Osteoblast (primary cell): ENCODE measurements around the gene DDC. TPM values are rescaled to one million over a fixed set of nuclear protein-coding genes. Genes with fewer than 3 reads are reported as not detected.

Experiments
- DNase-seq: peaks from one replicate; pipeline ENCODE4 v3.0.0; 2011; ENCODE audit warnings: low spot score, mixed read lengths; ENCODE audit not compliant: insufficient read length; ENCODE audit errors: missing footprints
- H2AFZ ChIP-seq: 2 replicates; pipeline ENCODE4 v1.6.0; 2011; ENCODE audit warnings: mild to moderate bottlenecking, low read length
- H3K27ac ChIP-seq: 2 replicates; pipeline ENCODE4 v1.5.1; 2011; ENCODE audit warnings: mild to moderate bottlenecking, low read depth, low read length, moderate library complexity
- H3K27me3 ChIP-seq: 2 replicates; pipeline ENCODE4 v1.6.0; 2012; ENCODE audit warnings: mild to moderate bottlenecking, control low read depth, inconsistent platforms, low read length, moderate library complexity; ENCODE audit not compliant: insufficient read depth
- H3K36me3 ChIP-seq: 2 replicates; pipeline ENCODE4 v1.5.1; 2011; ENCODE audit warnings: mild to moderate bottlenecking, low read length, control low read depth, moderate library complexity; ENCODE audit not compliant: insufficient read depth
- H3K4me1 ChIP-seq: 2 replicates; pipeline ENCODE4 v1.5.1; 2011; ENCODE audit warnings: mild to moderate bottlenecking, low read length, control low read depth, moderate library complexity; ENCODE audit not compliant: insufficient read depth
- H3K4me2 ChIP-seq: 2 replicates; pipeline ENCODE4 v1.6.0; 2011; ENCODE audit warnings: mild to moderate bottlenecking, low read length; ENCODE audit not compliant: insufficient read depth
- H3K4me3 ChIP-seq: fragments of 200-600 bp; sonication (generic); 3 replicates; pipeline ENCODE4 v1.5.1; 2012; ENCODE audit warnings: mild to moderate bottlenecking, low read length, inconsistent platforms; ENCODE audit not compliant: insufficient read depth
- H3K79me2 ChIP-seq: 2 replicates; pipeline ENCODE4 v1.6.0; 2012; ENCODE audit warnings: mild to moderate bottlenecking, low read length, control low read depth, inconsistent platforms; ENCODE audit not compliant: insufficient read depth
- H3K9me3 ChIP-seq: 2 replicates; pipeline ENCODE4 v1.5.1; 2011; ENCODE audit warnings: low read depth, low read length, control low read depth
- H4K20me1 ChIP-seq: 2 replicates; pipeline ENCODE4 v1.6.0; 2012; ENCODE audit warnings: mild to moderate bottlenecking, low read length, control low read depth; ENCODE audit not compliant: insufficient read depth
- CTCF ChIP-seq: IDR thresholded peaks from 2 replicates; pipeline ENCODE4 v1.5.1; 2011; ENCODE audit warnings: mild to moderate bottlenecking, low read depth, low read length, moderate library complexity; ENCODE audit errors: extremely low read depth
- total RNA-seq: library from RNA; depleted of rRNA; stranded (reverse); fragments of >200 nt; gene quantifications from 2 replicates; pipeline ENCODE4 v1.2.3, GENCODE V29; 2012

DDC gene
- total RNA-seq, 1 donor = not detected

GRCh38 chr7:50413561-50413960 lies 151.6 kb downstream of the DDC start:
- H4K20me1 ChIP-seq = no peaks in the 10 kb centered on the region
- no peak overlapping the region for H3K27ac ChIP-seq
- H3K9me3 ChIP-seq = no peaks in the 10 kb centered on the region
- no peak overlapping the region for H2AFZ ChIP-seq
- no peaks in the 10 kb centered on the region for H3K79me2 ChIP-seq
- DNase-seq = no peak
- no peak overlapping the region for H3K4me2 ChIP-seq
- H3K4me3 ChIP-seq = no peak overlapping the region
- H3K27me3 ChIP-seq = no peaks in the 10 kb centered on the region
- no peak for TF ChIP-seq CTCF
- H3K4me1 ChIP-seq = no peaks in the 10 kb centered on the region
- H3K36me3 ChIP-seq = no peaks in the 10 kb centered on the region

GRCh38 chr7:50412973-50413372 lies 152.2 kb downstream of the DDC start:
- Histone ChIP-seq H3K4me3 (no peak overlapping the region), H3K27ac (no peak overlapping the region), H3K9me3 (no peaks in the 10 kb centered on the region), H3K36me3 (no peaks in the 10 kb centered on the region), H4K20me1 (no peaks in the 10 kb centered on the region), H3K4me1 (no peaks in the 10 kb centered on the region), H3K79me2 (no peaks in the 10 kb centered on the region), H3K4me2 (no peak overlapping the region), H3K27me3 (no peaks in the 10 kb centered on the region), H2AFZ (no peak overlapping the region)
- TF ChIP-seq CTCF = no peak
- DNase-seq = no peak

GRCh38 chr7:50411332-50411731 lies 153.9 kb downstream of the DDC start:
- peaks cover 4% of the 10 kb centered on the region for H3K27me3 ChIP-seq
- no peak overlapping the region for H2AFZ ChIP-seq
- no peaks in the 10 kb centered on the region for H3K4me1 ChIP-seq
- no peaks in the 10 kb centered on the region for H3K9me3 ChIP-seq
- no peaks in the 10 kb centered on the region for H4K20me1 ChIP-seq
- no peak overlapping the region for H3K27ac ChIP-seq
- H3K4me3 ChIP-seq = no peak overlapping the region
- TF ChIP-seq CTCF = no peak
- H3K4me2 ChIP-seq = no peak overlapping the region
- no peaks in the 10 kb centered on the region for H3K79me2 ChIP-seq
- no peak for DNase-seq
- H3K36me3 ChIP-seq = no peaks in the 10 kb centered on the region

- Histone ChIP-seq H3K4me3 (no peak overlapping the region), H3K9me3 (no peaks in the 10 kb centered on the region), H4K20me1 (no peaks in the 10 kb centered on the region), H3K36me3 (no peaks in the 10 kb centered on the region), H2AFZ (no peak overlapping the region), H3K27me3 (peaks cover 4% of the 10 kb centered on the region), H3K27ac (no peak overlapping the region), H3K79me2 (no peaks in the 10 kb centered on the region), H3K4me1 (no peaks in the 10 kb centered on the region), H3K4me2 (no peak overlapping the region)
- no peak for DNase-seq
- no peak for TF ChIP-seq CTCF
Observed at GRCh38 chr7:50409856-50410745, 155.1 kb downstream of the DDC start.
